Hematopoietic multipotent progenitor cell treated with erythropoietin and hydrocortisone succinate and interleukin-3 and kit ligand, for 4 days (in vitro differentiated cells): ENCODE results near the gene B3GNT5.

Source experiments
- DNase-seq: peaks from one replicate; pipeline ENCODE4 v3.0.0-alpha.2; 2015

The B3GNT5 gene

DNA sequence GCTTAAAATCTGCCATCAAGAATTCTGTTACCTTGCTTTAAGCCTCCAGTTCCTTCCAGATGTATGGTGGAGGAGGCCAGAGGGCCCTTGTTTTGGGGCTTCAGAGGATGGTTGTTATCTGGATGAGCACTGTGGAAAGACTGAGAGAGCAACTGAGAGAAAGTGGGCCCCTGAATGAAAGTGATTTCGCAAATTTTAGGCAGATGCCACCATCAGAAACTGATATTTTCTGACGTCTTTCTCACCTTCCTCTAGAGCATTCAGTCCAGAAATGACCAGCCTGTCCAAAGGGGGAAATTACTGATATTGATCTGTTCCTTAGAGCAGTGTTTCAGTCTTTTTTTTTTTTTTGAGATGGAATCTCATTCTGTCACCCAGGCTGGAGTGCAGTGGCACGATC is 13.4 kb downstream of the B3GNT5 start:
- no peak for DNase-seq

DNA sequence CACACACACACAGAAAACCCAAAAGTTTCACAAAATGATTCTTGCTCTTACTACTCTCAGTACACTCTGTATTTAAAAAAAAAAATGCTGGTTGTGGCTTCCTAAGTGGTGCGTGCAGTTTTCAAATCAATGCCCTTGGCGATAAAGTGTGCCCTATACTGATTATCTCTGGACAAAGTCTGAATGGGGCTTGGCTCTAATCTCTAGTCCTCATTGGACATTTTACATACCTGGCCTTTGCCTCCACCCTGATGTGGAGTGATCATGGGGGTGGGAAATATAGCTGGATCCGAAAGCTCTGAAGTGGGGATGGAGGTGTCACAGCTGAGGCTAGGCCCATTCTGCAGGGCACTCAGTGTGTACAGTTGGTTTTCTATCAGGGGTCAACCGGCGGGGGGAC is 14.1 kb downstream of the B3GNT5 start:
- no peak for DNase-seq

DNA sequence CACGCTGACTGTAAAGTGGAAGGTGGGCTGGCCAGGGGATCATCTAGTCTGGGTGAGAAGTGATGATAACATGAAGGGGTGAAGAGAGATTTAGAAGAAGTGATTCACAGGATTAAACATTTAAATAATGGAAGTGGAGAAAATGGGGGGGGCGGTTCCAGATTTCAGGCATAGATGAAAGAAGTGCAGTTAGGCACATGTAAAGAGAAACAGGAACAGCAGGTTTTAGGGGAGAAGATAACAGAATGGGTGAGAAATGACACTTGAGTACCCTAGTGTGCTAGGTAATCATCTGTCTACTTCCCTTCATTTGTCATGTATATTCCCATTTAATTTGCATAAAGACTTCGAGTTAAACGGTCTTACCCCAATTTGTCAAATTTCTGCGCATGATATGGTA is 15.3 kb downstream of the B3GNT5 start:
- no peak for DNase-seq

DNA sequence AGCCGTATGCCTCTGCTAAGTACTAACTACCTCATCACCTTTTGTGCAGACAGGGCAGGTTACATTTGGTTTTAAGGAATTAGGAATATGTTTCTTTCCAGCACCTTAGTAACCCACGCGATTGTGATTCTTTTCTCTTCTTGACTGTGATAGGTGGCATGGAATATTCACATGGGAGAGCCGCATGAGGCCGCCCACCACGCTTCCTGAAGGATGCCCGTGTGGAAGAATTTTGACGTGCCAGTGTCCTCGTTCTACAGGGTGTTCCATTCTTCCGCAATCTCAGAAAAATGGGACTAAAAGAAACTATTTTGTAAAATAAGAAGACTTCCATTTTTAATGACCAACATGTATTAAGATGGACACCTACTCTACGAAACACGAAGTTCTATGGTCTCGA is 16.3 kb downstream of the B3GNT5 start:
- DNase-seq, result no peak

DNA sequence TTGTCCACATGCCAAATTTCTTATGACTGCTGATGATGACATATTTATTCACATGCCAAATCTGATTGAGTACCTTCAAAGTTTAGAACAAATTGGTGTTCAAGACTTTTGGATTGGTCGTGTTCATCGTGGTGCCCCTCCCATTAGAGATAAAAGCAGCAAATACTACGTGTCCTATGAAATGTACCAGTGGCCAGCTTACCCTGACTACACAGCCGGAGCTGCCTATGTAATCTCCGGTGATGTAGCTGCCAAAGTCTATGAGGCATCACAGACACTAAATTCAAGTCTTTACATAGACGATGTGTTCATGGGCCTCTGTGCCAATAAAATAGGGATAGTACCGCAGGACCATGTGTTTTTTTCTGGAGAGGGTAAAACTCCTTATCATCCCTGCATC is 17.3 kb downstream of the B3GNT5 start:
- DNase-seq, result no peak

DNA sequence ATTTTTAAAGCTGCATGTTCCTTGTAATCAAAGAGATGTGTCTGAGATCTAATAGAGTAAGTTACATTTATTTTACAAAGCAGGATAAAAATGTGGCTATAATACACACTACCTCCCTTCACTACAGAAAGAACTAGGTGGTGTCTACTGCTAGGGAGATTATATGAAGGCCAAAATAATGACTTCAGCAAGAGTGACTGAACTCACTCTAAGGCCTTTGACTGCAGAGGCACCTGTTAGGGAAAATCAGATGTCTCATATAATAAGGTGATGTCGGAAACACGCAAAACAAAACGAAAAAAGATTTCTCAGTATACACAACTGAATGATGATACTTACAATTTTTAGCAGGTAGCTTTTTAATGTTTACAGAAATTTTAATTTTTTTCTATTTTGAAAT is 19.1 kb downstream of the B3GNT5 start:
- no peak for DNase-seq

DNA sequence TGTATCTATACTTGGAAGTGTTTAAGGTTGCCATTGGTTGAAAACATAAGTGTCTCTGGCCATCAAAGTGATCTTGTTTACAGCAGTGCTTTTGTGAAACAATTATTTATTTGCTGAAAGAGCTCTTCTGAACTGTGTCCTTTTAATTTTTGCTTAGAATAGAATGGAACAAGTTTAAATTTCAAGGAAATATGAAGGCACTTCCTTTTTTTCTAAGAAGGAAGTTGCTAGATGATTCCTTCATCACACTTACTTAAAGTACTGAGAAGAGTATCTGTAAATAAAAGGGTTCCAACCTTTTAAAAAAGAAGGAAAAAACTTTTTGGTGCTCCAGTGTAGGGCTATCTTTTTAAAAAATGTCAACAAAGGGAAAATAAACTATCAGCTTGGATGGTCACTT is 19.7 kb downstream of the B3GNT5 start:
- peak; percentile 24 for DNase-seq

DNA sequence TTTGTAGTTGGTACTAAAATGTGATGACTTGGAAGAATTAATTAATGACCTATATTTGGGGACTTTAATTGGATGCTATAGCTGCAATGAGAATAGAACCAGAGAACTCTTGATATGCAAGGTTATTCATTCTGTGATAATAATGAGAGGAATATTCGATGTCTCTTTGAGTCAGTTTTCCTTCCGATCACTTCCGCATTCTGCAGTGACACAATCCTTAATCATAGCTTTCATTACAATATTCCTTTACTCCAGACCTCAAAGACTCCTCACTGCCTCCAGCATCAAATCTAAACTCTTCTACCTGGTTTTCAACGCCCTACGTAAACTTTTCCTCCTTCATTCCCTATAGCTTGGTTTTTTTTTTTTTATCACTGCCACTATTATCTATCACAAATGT is 21.6 kb downstream of the B3GNT5 start:
- no peak for DNase-seq

DNA sequence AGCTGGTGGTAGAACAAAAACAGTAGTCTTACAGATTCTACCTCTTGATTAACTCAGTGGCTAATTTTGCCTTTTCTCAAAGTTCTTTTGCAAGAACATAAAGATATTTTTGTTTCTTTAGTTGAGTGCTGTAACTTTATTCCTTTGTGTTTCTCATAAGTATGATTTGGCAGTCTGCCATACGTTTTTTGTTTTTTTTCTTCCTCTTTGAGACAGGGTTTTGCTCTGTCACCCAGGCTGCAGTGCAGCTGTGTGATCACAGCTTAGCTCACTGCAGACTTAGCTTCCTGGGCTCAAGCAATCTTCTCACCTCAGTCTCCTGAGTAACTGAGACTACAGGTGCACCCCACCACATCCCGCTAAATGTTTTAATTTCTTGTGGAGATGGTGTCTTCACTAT is 22.4 kb downstream of the B3GNT5 start:
- DNase-seq, result peak; percentile 93

DNA sequence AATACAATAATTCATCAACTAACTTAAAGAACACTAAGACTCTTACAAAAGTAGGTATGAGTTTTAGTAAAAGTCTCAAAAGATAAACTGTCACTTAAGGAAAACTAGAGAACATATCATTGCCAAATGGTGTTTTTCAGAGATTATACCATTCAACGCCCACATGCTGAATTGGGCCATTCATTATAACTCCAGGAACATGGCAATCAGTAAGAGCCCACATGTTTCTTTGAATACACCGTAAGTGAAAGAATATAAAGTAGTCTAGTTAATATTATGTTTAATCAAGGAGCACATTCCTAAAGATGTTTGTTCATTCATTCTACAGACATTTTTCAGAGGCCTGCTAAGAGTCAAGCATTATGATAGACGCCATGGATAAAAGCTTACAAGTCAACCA is 22.9 kb downstream of the B3GNT5 start:
- peak; percentile 29 for DNase-seq

DNA sequence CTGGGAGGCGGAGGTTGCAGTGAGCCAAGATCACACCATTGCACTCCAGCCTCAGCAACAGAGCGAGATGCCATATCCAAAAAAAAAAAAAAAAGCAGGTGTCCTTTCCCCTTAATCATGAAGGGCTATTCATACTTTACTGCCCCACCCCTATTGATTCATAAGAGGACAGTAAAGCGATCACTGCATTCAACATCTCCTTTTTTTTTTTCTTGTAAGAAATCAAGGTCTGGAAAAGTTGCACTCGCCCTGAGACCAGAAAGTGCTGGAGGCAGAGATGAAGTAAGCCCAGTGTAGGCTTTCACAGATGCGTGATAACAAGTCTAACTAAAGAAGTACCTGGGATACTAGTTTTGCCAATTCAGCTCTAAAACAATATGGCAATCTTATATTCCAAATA is 24.2 kb downstream of the B3GNT5 start:
- no peak for DNase-seq

DNA sequence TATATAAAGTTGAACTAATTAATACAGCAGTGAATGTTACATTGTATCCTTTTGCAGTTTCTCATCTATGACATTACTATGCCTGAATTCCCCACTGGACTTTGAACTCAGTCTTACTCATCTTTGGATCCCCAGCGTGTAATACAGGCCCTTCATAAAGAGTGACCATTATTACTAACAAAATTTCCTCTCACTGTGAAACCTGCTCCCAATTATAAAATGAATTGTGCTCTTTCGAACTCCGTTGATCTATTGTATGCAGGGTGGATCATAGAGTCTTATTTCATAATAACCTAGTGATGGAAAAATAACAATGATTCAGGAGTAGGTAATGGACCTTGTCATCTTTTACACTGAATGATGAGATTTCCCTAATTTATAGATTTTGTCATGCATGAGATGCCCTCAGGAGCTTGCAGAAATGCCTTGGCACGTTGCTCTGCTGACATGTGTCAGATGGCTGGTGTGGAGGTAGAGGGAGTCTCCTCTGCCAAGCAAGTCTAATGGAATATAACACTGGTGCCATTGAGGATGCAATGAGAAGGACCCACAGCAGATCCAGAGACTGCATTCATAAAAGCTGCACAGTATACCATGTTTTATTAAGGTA is 25.5 kb downstream of the B3GNT5 start:
- no peak for DNase-seq

DNA sequence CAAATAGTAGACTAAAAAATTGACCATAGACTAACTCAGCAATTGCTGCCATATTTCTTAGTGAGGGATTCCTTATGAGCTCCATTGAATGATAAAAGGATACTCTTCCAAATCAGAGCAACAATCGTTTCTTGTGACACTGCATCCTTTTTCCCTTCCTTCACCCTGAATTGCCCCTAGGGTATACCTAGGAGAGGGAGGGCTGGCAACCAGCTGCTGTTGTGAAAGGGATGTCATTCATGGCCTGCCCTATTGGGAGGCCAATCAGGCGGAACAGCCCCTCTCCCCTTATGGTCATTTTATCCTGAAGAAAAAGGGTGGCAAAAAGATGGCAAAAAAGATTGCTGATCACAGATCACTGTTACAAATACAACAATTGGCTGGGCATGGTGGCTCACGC is 26.3 kb downstream of the B3GNT5 start:
- no peak for DNase-seq

DNA sequence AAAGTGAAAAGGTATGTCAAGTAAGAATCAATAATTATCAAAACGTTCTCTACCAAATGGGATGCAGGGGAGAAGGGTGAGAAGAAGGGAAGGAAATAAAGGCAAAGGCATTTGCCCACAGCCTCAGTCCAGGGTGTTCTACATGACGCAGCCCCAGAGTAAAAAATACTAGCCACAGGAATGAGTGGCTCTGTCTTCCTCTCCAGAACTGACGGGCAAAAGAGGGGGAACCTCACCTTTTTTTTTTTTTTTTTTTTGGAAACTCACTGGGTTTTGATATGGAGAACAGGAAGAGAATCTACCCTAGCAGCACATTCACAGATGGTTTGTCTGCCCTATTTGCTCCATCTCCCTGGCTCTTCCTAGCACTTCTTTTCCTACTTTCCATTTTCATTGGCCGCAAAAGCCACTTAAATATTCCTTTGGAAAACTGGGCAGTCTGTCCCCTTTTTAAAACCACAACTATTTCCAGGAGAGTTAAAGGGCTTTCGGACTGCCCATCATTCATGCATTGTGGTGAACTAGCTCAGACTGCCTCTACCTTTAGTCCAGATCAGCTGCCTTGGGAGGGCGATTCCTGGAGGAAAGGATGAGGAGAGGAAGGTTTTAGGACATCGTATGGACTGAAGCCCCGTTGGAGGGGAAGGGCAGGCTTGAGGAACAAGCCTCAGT is 28.2 kb downstream of the B3GNT5 start:
- no peak for DNase-seq

DNA sequence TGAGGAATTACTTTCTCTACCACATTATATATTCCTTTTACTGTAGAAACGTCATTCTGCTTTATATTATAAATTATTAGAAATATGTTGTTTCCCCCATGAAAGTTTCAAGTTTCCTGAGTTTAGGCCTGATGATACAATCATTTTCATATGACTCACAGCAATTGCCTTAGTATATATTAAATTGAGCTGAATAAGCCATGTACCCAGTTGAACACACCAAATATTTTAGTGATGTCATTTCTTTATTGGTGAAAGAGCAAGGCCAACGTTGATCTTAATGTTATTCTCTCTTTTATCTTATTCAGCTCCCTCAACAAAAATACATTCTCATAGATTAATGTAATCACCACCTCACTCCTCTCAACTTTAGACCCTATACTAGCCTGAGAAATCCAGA is 30.8 kb downstream of the B3GNT5 start:
- DNase-seq, result no peak

DNA sequence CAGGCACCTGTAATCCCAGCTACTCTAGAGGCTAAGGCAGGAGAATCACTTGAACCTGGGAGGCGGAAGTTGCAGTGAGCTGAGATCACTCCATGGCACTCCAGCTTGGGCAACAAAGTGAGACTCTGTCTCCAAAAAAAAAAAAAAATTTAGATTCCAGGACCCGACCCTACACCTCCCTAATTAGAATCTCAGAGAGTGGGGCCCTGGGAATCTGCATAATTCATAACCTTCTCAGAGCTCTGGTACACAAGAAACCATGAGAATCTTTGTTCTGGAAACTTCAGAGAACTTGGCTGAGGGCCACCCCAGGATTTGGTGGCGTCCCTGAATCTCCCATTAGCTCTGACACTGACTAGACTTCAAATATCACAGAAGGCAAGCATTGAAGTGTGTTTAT is 31.5 kb downstream of the B3GNT5 start:
- DNase-seq, result no peak

DNA sequence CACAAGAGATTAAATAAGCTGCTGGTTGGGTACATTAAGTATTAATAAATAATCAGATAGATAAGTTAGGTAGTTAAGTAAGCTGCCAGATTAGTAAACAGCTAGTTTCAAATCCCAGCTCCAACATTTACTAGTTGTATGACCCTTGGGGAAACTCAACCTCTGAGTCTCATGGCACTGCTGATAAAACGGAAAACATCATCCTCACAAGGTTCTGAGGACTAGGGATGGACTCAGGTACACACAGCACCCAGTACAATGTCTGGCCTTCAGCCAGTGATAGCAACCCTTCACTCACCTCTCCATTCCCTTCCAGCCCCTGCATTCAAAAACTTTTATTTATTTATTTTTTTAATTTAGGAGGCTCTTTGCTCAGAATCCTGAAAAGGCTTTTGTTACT is 32.3 kb downstream of the B3GNT5 start:
- DNase-seq, result no peak

DNA sequence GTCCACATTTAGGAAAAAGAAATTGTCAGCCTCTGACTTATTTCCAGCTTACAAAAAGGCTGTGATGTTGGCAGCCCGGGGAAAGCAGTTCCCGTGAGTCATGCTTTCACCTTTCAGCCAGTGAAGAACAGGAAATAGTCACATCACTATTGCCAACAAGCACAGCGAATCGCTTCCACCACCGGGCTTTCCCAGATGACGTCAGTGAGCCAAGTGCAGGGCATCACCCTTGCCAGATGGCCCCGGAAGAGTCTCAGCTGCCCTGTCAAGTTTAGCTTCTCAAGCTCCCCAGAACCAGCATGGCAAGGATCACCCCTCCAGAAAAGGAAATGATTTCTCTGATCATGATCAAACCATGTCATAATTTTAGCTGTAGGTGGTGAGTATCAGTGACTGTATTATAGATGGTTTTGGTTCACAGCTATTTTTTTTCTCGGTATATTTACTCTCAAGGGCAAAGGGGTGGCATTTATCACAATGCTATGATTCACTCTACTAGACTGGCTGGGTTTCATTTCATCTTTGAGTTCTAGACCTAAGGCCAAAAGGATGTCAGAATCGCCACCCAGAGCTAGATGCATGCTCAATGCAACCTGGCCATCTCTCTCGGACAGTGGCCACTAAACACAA is 32.9 kb downstream of the B3GNT5 start:
- peak; percentile 78 for DNase-seq

DNA sequence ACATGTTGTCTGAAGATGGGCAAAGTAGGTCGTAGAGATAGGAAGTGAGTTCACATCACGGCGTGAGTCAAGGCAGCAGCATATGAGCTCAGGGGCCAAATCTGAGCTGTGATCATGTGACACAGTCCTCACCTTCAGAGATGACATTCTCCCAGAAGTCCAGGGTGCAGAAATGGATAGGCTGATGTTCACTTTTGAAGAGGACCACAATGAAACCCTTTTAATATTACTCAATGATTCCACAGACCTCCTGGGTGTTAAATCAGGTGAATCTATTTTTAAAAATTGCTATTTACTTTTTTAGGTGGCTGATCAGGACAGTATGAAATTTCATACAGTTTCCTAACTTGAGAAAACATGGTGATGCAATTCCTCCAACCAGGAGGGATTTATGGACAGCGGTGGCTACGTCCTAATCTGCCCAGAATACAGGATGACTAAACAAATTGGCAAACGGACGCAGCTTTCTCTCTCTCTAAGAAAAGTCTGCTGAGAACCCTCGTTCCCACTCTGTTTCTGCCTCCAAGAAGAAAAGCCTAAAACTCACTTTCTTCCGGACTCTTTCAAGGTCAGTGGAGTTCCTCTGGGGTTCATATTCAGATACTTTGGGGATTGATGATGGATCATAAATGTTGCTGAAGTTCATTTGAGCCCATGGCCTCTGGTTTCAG is 34.4 kb downstream of the B3GNT5 start:
- no peak for DNase-seq

DNA sequence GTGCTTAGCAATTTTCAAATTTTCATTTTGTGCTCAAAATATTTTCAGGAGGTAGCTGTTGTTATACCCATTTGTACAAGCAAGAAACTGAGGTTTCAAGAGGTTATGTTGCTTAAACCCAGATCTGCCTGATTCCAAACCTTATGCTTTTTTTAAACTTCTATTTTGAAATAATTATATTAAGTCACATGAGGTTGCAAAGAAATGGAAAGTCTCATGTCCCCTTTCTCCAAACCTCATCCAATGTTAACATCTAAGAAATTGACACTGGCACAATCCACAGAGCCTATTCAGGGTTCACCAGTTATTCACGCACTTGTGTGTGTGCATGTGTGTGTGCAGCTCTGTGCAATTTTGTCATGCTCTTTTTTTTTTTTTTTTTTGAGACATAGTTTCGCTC is 35.1 kb downstream of the B3GNT5 start:
- no peak for DNase-seq

DNA sequence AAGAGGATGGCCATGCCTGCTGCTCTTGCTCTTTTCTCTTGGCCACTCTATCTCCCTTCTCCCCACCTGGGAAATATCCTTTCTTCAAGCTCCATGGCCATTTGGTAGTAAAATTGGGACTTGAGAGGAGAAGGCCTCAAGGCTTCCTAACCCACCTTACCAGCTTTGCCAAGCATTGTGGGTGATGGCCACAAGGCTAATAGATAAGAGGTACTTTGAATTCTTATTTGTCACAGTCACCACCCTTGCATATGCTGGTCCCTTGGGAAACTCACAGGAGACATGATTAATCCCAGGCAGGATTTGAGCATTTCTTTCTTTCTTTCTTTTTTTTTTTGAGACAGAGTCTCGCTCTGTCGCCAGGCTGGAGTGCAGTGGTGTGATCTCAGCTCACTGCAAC is 37.2 kb downstream of the B3GNT5 start:
- no peak for DNase-seq

DNA sequence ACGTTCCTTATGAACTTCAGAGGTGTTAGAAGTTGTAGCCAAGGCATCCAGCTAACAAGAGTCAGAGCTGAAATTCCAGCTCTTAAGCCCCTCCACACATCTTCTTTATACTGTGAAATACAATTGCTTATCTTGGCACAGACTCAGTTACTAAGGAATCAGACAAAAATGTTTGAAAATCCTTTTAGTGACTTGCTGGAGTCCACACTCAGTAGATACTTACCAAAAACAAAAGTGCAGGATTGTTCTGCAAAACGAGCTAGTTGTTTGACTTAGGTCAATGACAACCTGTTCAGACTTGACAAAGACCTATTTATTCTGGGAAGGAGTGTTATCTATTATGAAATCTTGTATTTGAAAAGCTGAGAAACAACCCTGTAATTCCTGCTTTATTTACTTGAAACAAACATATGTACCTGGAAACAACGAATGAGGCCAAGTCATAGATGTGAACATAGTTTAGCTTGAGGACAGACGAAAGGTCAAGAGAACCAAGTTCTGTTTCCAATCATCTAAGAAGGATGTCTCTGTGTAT is 38.5 kb downstream of the B3GNT5 start:
- DNase-seq, result no peak

DNA sequence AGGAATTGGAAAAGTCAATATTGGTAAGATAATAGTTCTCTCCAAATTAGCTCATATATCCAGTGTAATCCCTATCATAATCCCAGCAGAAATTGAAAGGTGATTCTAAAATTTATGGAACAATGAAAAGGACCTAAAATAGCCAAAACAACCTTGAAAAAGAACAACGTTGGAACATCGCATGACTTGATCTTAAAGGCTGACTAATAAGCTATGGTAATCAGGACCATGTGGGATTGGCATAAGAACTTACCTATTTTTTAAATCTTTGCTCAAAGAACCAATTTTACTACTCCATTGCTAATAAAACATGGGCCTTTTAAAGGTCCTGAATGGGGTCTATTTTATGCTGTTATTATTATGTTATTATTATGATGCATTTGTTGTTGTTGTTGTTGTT is 40.9 kb downstream of the B3GNT5 start:
- DNase-seq, result no peak

DNA sequence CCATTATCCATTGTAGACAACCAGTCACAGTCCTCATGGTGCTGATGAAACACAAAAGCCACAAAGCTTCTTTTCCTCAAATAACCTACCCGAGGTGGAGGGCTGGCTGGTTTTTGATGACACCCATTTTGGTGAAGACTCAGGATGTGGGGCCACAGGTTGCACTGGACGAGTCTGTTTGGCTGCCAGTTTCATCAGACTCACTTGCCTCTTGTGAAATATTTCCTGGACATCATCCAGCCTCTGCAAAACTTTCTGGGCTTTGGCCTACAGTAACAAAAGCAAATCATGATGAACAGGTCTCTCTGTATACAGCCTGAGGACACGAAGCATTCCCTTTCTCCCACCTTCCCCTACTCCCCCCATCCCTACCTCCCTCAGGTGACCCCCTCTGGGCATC is 42.2 kb downstream of the B3GNT5 start:
- peak; percentile 83 for DNase-seq
